Cardiac fibroblast (primary cell): ENCODE results near the gene ELF4.

Source experiments
- DNase-seq, 2 donors: peaks; one replicate each; pipeline versions ENCODE4 v3.0.0 to v3.0.0-alpha.2; 2010; ENCODE audit warnings: low read depth in 2 of 2
- H3K4me3 ChIP-seq, 2 donors: replicated peaks in 1 of 2; 1 replicate in 1 of 2; 2 replicates in 1 of 2; pipeline ENCODE4 v1.5.1; 2011; ENCODE audit warnings: low read depth in 2 of 2, low read length in 2 of 2, mild to moderate bottlenecking in 2 of 2, moderate library complexity in 1 of 2
- CTCF ChIP-seq: IDR thresholded peaks from one replicate; pipeline ENCODE4 v1.5.1; 2011; ENCODE audit warnings: low read depth, mild to moderate bottlenecking, low read length, inconsistent platforms

Gene ELF4

GRCh38 chrX:130085551-130086446, 24.5 kb downstream of the ELF4 start:
- H3K4me3 ChIP-seq: no peak overlapping the region
- DNase-seq: peak; percentile 33
- TF ChIP-seq CTCF: no peak

- no peak for DNase-seq
- no peak for TF ChIP-seq CTCF
- H3K4me3 ChIP-seq: no peak overlapping the region
Observed at GRCh38 chrX:130084631-130085237, 25.6 kb downstream of the ELF4 start.

GRCh38 chrX:130083656-130084382, 26.5 kb downstream of the ELF4 start:
- no peak for TF ChIP-seq CTCF
- no peak overlapping the region for H3K4me3 ChIP-seq
- DNase-seq: no peak

GRCh38 chrX:130083107-130083490, 27.2 kb downstream of the ELF4 start:
- TF ChIP-seq CTCF: no peak
- no peak overlapping the region for H3K4me3 ChIP-seq
- DNase-seq: no peak

GRCh38 chrX:130082244-130083106, 27.8 kb downstream of the ELF4 start:
- peak; percentile 9 for TF ChIP-seq CTCF
- peak in 1 of 2 donors; percentile 25 for DNase-seq
- no peak overlapping the region for H3K4me3 ChIP-seq

GRCh38 chrX:130081421-130082045, 28.8 kb downstream of the ELF4 start:
- TF ChIP-seq CTCF: no peak
- no peak for DNase-seq
- no peak overlapping the region for H3K4me3 ChIP-seq
